ACC112 (cell line): ENCODE measurements around the gene CEMP1.

Experiments used
- H2AFZ ChIP-seq: fragments of 200-600 bp; sonication (generic); one replicate; pipeline ENCODE4 v1.6.0; 2017; ENCODE audit warnings: antibody characterized with exemption, low read length; ENCODE audit not compliant: unreplicated experiment
- H3K27ac ChIP-seq: fragments of 200-600 bp; sonication (generic); 2 replicates; pipeline ENCODE4 v1.5.1; 2014; ENCODE audit warnings: low read depth, mild to moderate bottlenecking, antibody characterized with exemption, low read length, moderate library complexity
- H3K27me3 ChIP-seq: fragments of 200-600 bp; sonication (generic); 2 replicates; pipeline ENCODE4 v1.6.1; 2014; ENCODE audit warnings: mild to moderate bottlenecking, antibody characterized with exemption, low read length, moderate library complexity, mixed read lengths; ENCODE audit not compliant: insufficient read depth
- H3K36me3 ChIP-seq: fragments of 200-600 bp; sonication (generic); 2 replicates; pipeline ENCODE4 v1.6.1; 2016; ENCODE audit warnings: mild to moderate bottlenecking, antibody characterized with exemption, low read length, moderate library complexity, mixed read lengths; ENCODE audit not compliant: insufficient read depth
- H3K4me1 ChIP-seq: fragments of 200-600 bp; sonication (generic); one replicate; pipeline ENCODE4 v1.6.1; 2016; ENCODE audit warnings: low read length, mixed read lengths; ENCODE audit not compliant: insufficient read depth, unreplicated experiment, control insufficient read depth
- H3K4me3 ChIP-seq: fragments of 200-600 bp; sonication (generic); 2 replicates; pipeline ENCODE4 v1.5.1; 2014; ENCODE audit warnings: mild to moderate bottlenecking, low read depth, low read length
- H3K79me2 ChIP-seq: fragments of 200-600 bp; sonication (generic); one replicate; pipeline ENCODE4 v1.6.0; 2016; ENCODE audit warnings: low read length; ENCODE audit not compliant: control insufficient read depth, unreplicated experiment, insufficient read depth

The CEMP1 gene

GRCh38 chr16:2490190-2491105 is 40.8 kb downstream of the CEMP1 start:
- H3K36me3 ChIP-seq = no peaks in the 10 kb centered on the region
- peaks cover 4% of the 10 kb centered on the region for H3K79me2 ChIP-seq
- no peak overlapping the region for H3K4me3 ChIP-seq
- no peaks in the 10 kb centered on the region for H3K4me1 ChIP-seq
- no peak overlapping the region for H2AFZ ChIP-seq
- H3K27ac ChIP-seq = no peak overlapping the region
- no peaks in the 10 kb centered on the region for H3K27me3 ChIP-seq

DNA sequence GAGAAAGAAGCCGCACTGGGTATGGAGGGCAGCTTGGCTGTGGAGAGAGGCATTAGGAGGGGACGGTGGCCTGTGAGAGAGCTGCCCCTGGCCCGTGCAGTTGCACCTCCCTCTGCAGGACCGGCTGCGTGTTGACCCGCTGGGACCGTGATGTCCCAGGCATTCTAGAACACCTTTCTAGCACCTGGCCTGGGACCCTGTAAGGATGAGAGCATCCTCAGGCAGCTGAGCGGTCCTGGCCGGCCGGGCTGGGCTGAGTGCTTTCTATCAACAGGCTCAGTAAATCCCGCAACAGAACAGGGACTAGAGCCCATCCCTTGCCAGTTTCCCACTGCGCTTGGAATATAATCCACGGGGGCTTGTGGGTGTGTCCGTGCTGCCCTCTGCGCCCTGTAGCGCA is 41.6 kb downstream of the CEMP1 start:
- H3K27me3 ChIP-seq = no peaks in the 10 kb centered on the region
- H3K4me1 ChIP-seq = no peaks in the 10 kb centered on the region
- no peak overlapping the region for H2AFZ ChIP-seq
- H3K27ac ChIP-seq = no peak overlapping the region
- H3K4me3 ChIP-seq = no peak overlapping the region
- no peaks in the 10 kb centered on the region for H3K36me3 ChIP-seq
- peaks cover 4% of the 10 kb centered on the region for H3K79me2 ChIP-seq

GRCh38 chr16:2487903-2488531 is 43.2 kb downstream of the CEMP1 start:
- Histone ChIP-seq H2AFZ (no peak overlapping the region), H3K36me3 (no peaks in the 10 kb centered on the region), H3K27ac (no peak overlapping the region), H3K4me3 (no peak overlapping the region), H3K79me2 (peaks cover 10% of the 10 kb centered on the region), H3K27me3 (no peaks in the 10 kb centered on the region), H3K4me1 (peaks cover 2% of the 10 kb centered on the region)

DNA sequence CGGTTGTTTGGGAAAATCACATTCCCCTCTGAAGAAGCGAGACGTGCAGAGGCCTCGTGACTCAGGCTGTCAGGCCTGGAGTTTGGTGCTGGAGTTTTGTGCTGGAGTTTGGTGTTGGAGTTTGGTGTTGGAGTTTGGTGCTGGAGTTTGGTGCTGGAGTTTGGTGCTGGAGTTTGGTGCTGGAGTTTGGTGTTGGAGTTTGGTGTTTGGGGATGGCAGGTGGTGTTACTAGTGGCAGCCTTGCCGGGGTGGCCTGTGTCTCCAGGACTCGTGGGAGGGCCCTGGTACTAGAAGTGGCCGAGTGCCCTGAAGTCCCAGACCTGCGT is 43.7 kb downstream of the CEMP1 start:
- H3K27ac ChIP-seq = no peak overlapping the region
- H3K27me3 ChIP-seq = no peaks in the 10 kb centered on the region
- peaks cover 11% of the 10 kb centered on the region for H3K79me2 ChIP-seq
- H3K36me3 ChIP-seq = no peaks in the 10 kb centered on the region
- H3K4me3 ChIP-seq = no peak overlapping the region
- H2AFZ ChIP-seq = no peak overlapping the region
- peaks cover 8% of the 10 kb centered on the region for H3K4me1 ChIP-seq

DNA sequence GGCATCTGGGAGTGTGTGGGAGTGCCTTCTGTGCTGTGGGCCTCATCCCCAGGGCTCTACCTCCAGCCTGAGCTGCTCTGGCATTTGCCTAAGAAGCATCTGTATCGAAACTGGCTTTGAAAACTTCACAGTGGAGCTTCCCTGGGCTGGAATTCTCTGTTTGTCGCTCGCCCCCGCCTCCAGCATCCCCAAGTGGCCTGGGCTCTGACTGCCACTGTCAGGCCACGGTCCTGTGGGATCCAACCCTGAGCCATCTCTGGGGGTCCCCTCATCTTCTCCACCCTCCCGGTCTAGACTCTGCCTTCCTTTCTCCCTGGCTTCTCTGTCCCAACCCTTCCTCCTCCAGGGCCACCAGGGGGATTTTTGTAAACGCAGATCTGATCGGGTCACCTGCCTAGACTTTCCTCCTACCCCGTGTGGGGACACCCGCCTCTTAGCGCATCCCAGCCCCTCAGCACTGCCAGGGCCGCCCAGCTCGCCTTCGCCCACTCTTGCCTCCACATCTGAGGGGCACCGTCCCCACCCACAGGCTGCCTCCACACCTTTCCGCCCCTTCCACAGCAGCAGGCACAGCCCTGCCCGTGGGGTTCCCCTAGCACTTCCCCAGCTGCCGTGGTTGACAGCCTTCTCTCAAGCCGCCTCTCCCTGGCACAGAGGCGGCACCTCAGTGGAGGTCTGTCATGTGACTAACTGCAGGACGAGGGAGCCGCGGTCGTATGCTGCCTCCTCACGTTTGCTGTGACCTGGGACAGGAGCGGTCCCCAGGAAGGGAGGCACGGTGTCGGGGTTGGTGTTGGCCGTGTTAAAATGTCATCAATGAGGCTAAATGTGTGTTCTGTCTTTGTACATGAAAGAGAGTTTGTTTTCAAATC is 44.3 kb downstream of the CEMP1 start:
- Histone ChIP-seq H3K36me3 (no peaks in the 10 kb centered on the region), H3K4me1 (peaks cover 10% of the 10 kb centered on the region), H3K27ac (no peak overlapping the region), H3K27me3 (no peaks in the 10 kb centered on the region), H3K79me2 (peaks cover 14% of the 10 kb centered on the region), H2AFZ (no peak overlapping the region), H3K4me3 (no peak overlapping the region)

DNA sequence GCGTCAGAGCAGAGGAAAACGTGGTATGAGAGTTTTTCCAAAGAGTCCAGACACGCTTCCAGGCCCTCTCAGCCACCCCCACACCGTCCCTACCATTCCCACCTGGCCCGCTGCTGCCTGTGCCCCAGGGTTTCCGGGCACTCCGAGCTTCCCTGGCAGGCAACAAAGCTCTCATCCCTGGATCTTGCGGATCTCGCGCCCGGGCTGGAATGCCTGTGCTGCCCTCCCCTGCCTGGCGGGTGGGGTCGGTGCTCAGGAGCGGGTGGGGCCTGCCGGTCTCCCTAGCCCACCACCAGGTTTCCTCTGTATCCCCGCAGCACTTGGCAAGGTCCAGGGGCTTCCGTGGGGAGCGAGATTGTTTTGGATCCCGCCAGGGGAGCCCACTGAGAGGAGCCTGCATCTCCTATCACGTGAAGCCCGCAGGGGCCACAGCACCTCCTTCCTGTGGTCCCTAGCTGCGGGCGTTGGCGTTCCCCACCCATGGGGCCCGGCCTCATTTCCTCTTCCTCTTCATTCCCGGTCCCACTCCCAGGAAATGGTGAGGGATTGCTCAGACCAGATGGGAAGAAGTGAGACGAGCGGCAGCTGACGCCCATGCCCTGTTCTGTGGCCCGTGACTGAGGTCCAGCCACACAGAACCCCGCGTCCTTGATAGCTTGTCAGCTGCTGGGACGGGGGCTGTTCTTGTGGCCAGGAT is 45.2 kb downstream of the CEMP1 start:
- no peaks in the 10 kb centered on the region for H3K36me3 ChIP-seq
- H3K4me1 ChIP-seq = peaks cover 10% of the 10 kb centered on the region
- H3K79me2 ChIP-seq = peaks cover 14% of the 10 kb centered on the region
- H2AFZ ChIP-seq = no peak overlapping the region
- H3K4me3 ChIP-seq = no peak overlapping the region
- H3K27me3 ChIP-seq = no peaks in the 10 kb centered on the region
- H3K27ac ChIP-seq = no peak overlapping the region

- Histone ChIP-seq H3K4me3 (no peak overlapping the region), H3K27me3 (no peaks in the 10 kb centered on the region), H3K27ac (no peak overlapping the region), H3K36me3 (no peaks in the 10 kb centered on the region), H2AFZ (no peak overlapping the region), H3K4me1 (peaks cover 10% of the 10 kb centered on the region), H3K79me2 (peaks cover 14% of the 10 kb centered on the region)
Observed at GRCh38 chr16:2484898-2485508, 46.2 kb downstream of the CEMP1 start.

DNA sequence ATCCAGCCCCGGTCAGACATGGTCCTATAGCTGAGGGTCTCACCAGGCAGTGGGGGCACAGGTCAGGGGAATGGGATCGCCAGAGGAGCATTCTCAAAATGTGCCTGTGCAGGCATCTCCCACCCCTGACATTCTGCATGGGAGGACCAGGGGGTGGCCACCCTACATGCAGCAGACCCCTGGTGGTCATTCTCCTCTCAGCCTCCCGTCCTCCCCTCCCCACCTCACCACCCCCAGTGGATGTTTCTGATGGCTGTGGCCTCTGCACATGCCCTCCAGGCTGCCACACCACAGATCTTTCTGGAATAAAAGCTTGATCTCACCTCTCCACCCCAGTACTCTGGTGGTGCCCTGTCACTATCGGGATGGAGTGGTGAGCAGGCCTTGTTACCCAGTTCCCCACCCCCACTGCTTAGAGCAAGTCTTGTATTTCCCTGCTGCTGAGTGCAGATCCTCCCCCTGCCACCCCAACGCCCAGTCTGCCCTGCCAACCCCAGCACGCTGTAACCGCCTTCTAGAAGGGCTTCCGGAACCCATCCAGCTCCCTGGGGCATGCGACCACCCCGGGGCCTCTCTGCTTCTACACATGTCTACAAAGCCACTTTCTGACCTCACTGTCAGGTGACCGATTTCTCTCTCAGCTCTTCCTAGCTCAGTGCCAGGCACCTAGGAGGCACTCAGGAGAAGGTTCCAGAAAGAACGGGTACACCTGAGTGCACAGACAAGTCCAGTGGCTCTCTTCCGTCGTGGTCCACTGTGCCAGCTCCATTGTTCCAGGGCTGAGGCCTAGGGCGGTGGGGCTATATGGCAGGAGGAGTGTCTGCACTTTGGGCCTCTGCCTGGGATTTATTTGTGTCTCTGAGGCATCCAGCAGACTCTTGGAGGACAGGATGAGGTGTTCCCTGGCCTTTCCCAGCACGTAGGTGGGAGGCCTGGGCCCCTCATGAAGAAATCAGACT is 47.0 kb downstream of the CEMP1 start:
- H3K79me2 ChIP-seq = peaks cover 14% of the 10 kb centered on the region
- H3K4me3 ChIP-seq = no peak overlapping the region
- no peaks in the 10 kb centered on the region for H3K27me3 ChIP-seq
- no peak overlapping the region for H2AFZ ChIP-seq
- H3K27ac ChIP-seq = no peak overlapping the region
- H3K36me3 ChIP-seq = no peaks in the 10 kb centered on the region
- peaks cover 10% of the 10 kb centered on the region for H3K4me1 ChIP-seq

DNA sequence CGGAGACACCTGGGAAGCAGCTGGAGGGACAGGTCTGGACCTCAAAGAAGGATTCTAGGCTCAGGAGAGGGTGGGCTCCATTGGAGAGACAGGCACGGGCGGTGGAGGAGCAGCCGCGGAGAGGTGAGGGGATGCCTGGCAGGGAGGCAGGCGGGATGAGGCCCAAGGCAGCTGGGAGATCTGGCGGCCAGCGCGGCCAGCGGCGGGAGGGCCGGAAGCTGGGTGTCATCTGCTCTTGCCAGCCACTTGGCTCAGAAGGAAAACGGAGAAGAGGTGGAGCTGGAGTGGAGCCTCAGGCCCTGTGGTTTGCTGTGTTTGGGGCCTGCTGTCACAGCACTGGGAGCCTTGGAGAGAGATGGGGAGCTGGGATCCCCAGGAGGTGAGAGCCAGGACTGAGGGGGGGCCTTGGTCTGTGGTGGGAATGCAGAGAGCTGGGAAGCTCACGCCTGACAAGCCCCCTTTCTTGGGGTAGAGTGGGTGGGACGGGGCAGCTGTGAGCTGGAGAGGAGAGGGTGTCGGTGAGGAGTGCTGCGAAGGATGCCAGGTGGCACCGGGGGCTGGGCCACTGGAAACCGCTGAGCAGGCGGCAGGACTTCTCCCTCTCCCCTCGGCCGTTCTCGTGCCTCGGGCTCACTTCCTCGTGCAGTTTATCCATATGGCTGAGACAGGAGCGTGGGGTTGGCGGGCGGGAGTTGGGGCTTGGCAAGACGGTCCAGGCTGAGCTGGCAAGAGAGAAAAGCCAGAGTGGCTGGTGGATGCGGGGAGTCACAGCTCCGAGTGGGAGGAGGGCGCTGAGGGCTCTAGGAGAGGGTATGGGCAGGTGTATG is 48.3 kb downstream of the CEMP1 start:
- no peaks in the 10 kb centered on the region for H3K27me3 ChIP-seq
- H3K4me1 ChIP-seq = peaks cover 10% of the 10 kb centered on the region
- H3K27ac ChIP-seq = no peak overlapping the region
- peak overlapping the region; percentile 50 for H3K4me3 ChIP-seq
- peak overlapping the region; percentile 48 for H2AFZ ChIP-seq
- H3K79me2 ChIP-seq = peaks cover 14% of the 10 kb centered on the region
- no peaks in the 10 kb centered on the region for H3K36me3 ChIP-seq
